IPS-20b (cell line): ENCODE data around the gene DAZAP1.

Experiments
- H3K27ac ChIP-seq: one replicate; pipeline ENCODE4 v1.5.1; 2013; ENCODE audit warnings: low read length
- H3K27me3 ChIP-seq: 2 replicates; pipeline ENCODE4 v1.6.1; 2013; ENCODE audit warnings: mild to moderate bottlenecking, low read length, inconsistent platforms; ENCODE audit not compliant: insufficient read depth
- H3K36me3 ChIP-seq: 2 replicates; pipeline ENCODE4 v1.6.1; 2013; ENCODE audit warnings: low read depth, mild to moderate bottlenecking, inconsistent platforms, low read length, moderate library complexity; ENCODE audit not compliant: insufficient read depth
- H3K4me1 ChIP-seq: 2 replicates; pipeline ENCODE4 v1.6.1; 2013; ENCODE audit warnings: mild to moderate bottlenecking, control low read depth, inconsistent platforms, low read length, moderate library complexity; ENCODE audit not compliant: insufficient read depth
- H3K4me3 ChIP-seq: 2 replicates; pipeline ENCODE4 v1.5.1; 2013; ENCODE audit warnings: mild to moderate bottlenecking, low read length, inconsistent platforms
- H3K9ac ChIP-seq: 2 replicates; pipeline ENCODE4 v1.6.1; 2013; ENCODE audit warnings: low read depth, mild to moderate bottlenecking, inconsistent platforms, low read length, moderate library complexity
- H3K9me3 ChIP-seq: 2 replicates; pipeline ENCODE4 v1.6.1; 2013; ENCODE audit warnings: mild to moderate bottlenecking, low read depth, low read length, inconsistent platforms; ENCODE audit not compliant: insufficient read depth

The DAZAP1 gene

DNA sequence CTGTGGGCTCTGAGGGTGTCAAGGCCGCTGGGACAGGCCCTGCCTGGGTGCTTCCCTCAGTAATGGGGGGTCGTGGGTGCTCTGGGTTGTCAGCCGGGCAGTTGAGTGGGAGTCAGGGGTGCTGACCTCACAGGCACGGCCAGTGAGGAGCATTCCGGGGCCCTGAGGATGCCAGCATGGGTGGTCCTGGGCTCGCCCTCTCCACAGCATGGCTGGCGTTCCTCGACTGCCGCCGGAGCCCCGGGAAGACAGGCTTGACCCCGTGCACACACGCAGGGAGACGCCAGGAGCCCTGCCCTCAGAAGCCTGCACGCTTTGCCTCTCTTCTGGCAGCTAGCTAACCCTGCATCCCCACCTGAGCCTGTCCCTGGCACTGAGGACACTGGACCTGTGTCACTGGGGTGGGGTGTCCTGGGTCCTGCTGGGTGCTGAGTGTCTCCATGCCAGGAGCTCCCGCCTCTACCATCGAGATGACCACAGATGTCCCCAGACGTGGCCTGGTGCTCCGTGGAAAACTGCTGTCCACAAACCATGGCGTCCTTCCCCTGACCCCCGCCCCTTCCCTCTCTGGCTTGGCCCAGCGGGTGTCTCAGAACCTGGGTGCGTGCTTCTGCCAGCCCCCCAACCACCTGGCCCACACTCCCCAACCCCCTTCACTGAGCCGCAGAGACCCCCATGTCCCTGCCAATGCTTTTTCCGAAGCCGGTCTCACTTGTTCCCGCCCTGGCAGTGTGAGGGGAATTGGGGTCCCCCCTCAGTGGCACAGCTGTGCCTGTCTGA is 28.1 kb upstream of the DAZAP1 start:
- Histone ChIP-seq H3K9ac (no peak overlapping the region), H3K36me3 (peaks cover 15% of the 10 kb centered on the region), H3K4me3 (no peak overlapping the region), H3K4me1 (peaks cover 2% of the 10 kb centered on the region; the same call in 1 of the 2 replicates), H3K27me3 (no peaks in the 10 kb centered on the region), H3K9me3 (no peaks in the 10 kb centered on the region), H3K27ac (no peak overlapping the region)

- no peak overlapping the region for H3K27ac ChIP-seq
Observed at GRCh38 chr19:1379961-1380489, 27.4 kb upstream of the DAZAP1 start.

GRCh38 chr19:1382250-1382649 is 25.1 kb upstream of the DAZAP1 start:
- Histone ChIP-seq H3K27ac (no peak overlapping the region), H3K27me3 (no peaks in the 10 kb centered on the region)

More at GRCh38 chr19:1379961-1380489, 27.4 kb upstream of the DAZAP1 start:
- H3K27me3 ChIP-seq = no peaks in the 10 kb centered on the region
- H3K4me1 ChIP-seq = peaks cover 2% of the 10 kb centered on the region; the same call in 1 of the 2 replicates
- H3K4me3 ChIP-seq = no peak overlapping the region
- no peaks in the 10 kb centered on the region for H3K9me3 ChIP-seq
- H3K36me3 ChIP-seq = peaks cover 11% of the 10 kb centered on the region; the same call in 1 of the 2 replicates
- no peak overlapping the region for H3K9ac ChIP-seq

GRCh38 chr19:1383017-1383311 is 24.4 kb upstream of the DAZAP1 start:
- peak overlapping the region; percentile 18; the same call in 1 of the 2 replicates for H3K4me3 ChIP-seq
- H3K27me3 ChIP-seq = no peaks in the 10 kb centered on the region
- no peak overlapping the region for H3K9ac ChIP-seq
- no peaks in the 10 kb centered on the region for H3K9me3 ChIP-seq
- no peak overlapping the region for H3K27ac ChIP-seq
- H3K4me1 ChIP-seq = peaks cover 2% of the 10 kb centered on the region; the same call in 1 of the 2 replicates
- H3K36me3 ChIP-seq = no peaks in the 10 kb centered on the region

More at GRCh38 chr19:1382250-1382649, 25.1 kb upstream of the DAZAP1 start:
- peaks cover 2% of the 10 kb centered on the region; the same call in 1 of the 2 replicates for H3K4me1 ChIP-seq
- H3K36me3 ChIP-seq = peaks cover 5% of the 10 kb centered on the region; the same call in 1 of the 2 replicates
- H3K9me3 ChIP-seq = no peaks in the 10 kb centered on the region
- no peak overlapping the region for H3K9ac ChIP-seq
- no peak overlapping the region for H3K4me3 ChIP-seq

DNA sequence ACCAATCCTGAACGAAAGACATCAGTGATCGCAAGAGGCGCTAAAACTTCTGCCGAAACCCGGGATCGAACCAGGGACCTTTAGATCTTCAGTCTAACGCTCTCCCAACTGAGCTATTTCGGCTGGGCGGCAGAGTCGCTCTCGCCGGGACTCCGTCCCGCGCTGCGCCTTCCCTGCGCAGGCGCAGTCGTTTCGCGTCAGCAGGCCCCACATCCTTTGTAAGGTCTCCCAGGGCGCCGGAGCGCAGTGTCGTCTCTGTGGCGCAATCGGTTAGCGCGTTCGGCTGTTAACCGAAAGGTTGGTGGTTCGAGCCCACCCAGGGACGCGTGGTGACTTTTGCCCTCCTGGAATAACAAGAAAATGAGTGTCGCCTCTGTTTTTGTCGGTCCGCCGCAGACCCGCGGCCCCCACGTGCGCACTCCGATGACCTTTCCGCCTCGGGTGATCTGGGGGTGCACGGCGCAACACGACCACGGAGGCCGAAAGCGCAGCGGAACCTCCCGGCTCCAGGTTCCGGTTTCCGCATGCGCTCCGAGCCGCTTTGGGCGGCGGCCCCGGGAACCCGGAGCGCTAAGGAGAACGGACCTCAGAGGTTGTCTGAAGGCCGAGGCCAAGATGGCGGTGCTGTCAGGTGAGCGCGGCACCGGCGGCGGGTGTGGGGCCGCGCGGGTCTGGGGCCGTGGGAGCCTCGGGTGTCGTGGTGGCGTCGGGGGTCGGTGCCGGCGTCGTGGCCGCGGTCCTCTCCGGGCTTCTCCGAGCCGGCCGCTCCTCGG is 23.9 kb upstream of the DAZAP1 start, which contains the start of gene NDUFS7:
NDUFS7 (plus strand) TSS at position 596 of the 773 bp plus-strand sequence; CDS start at position 616, 20 bp downstream.
- Histone ChIP-seq H3K4me3 (peak within 1 kb of the TSS; percentile 92), H3K9me3 (no peaks in the 10 kb centered on the region), H3K9ac (peak within 1 kb of the TSS; percentile 86), H3K27me3 (no peaks in the 10 kb centered on the region), H3K27ac (peak within 1 kb of the TSS; percentile 49), H3K4me1 (peaks cover 2% of the 10 kb centered on the region; the same call in 1 of the 2 replicates), H3K36me3 (peaks cover under 1% of the 10 kb centered on the region; the same call in 1 of the 2 replicates)

DNA sequence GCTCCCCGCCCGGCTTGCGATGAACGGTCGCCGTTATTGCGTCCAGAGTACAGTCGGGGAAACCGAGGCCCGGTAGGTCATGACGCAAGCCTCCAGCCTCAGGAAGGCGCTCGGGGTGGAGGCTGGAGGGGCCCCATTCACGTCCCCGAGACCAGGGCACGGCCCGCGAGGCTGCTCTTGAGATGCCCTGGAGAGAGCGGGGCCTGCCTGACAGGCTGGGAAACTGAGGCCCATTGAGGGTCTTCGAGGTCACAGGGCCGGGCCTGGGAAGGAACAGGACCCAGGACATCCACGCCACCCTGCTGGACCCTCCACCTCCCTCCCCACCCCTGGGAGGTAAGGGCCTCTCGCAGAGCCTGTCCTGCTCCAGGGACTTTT is 23.3 kb upstream of the DAZAP1 start:
- Histone ChIP-seq H3K4me3 (peak overlapping the region; percentile 92), H3K27ac (no peak overlapping the region), H3K27me3 (no peaks in the 10 kb centered on the region), H3K9ac (peak overlapping the region; percentile 86), H3K36me3 (peaks cover 6% of the 10 kb centered on the region), H3K9me3 (no peaks in the 10 kb centered on the region), H3K4me1 (peaks cover 2% of the 10 kb centered on the region; the same call in 1 of the 2 replicates)

- H3K4me1 ChIP-seq = peaks cover 2% of the 10 kb centered on the region; the same call in 1 of the 2 replicates
- H3K4me3 ChIP-seq = peak overlapping the region; percentile 92
- no peak overlapping the region for H3K27ac ChIP-seq
- peak overlapping the region; percentile 86 for H3K9ac ChIP-seq
- no peaks in the 10 kb centered on the region for H3K9me3 ChIP-seq
- peaks cover 10% of the 10 kb centered on the region for H3K36me3 ChIP-seq
- H3K27me3 ChIP-seq = no peaks in the 10 kb centered on the region
Observed at GRCh38 chr19:1384478-1385110, 22.8 kb upstream of the DAZAP1 start.

GRCh38 chr19:1385816-1386215 is 21.6 kb upstream of the DAZAP1 start:
- peaks cover 2% of the 10 kb centered on the region; the same call in 1 of the 2 replicates for H3K4me1 ChIP-seq
- no peaks in the 10 kb centered on the region for H3K27me3 ChIP-seq
- H3K9ac ChIP-seq = no peak overlapping the region
- no peaks in the 10 kb centered on the region for H3K9me3 ChIP-seq
- H3K27ac ChIP-seq = no peak overlapping the region
- H3K4me3 ChIP-seq = no peak overlapping the region
- H3K36me3 ChIP-seq = peaks cover 10% of the 10 kb centered on the region

DNA sequence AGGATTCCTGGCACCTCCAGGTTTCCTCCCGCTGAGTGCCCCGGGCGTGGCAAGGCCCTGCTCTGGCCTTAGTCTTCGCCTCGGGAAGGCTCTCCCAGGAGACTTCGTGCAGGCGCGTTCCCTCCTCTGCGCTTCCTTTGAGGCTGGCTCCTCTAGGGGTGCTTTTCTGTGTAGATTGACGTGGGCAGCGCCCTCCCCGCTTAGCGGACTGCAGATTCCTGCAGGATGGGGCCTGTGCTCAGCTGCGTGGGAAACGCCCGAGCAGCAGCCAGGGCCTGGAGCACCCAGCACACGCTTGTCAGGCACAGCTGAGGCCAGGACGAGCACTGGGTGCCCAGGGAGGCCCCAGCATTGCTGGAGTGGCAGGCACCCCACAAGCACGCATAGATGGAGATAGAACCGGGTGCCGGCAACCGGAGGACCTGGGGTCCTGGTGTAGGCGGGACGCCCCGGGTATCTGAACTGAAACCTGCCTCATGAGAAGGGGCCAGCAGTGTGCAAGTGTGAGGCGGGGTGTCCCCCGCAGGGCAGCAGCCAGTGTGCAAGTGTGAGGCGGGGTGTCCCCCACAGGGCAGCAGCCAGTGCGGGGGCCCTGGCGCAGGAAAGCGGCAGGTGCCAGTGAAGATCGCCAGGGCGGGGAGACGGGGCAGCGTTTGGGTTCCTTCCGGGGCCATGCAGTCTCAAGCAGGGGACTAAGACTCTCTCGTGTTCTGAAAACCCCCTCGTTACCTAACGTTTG is 20.3 kb upstream of the DAZAP1 start:
- Histone ChIP-seq H3K9me3 (no peaks in the 10 kb centered on the region), H3K4me3 (no peak overlapping the region), H3K27ac (no peak overlapping the region), H3K4me1 (no peaks in the 10 kb centered on the region), H3K36me3 (peaks cover 10% of the 10 kb centered on the region), H3K9ac (no peak overlapping the region), H3K27me3 (no peaks in the 10 kb centered on the region)

GRCh38 chr19:1387684-1388636 is 19.4 kb upstream of the DAZAP1 start:
- Histone ChIP-seq H3K9me3 (no peaks in the 10 kb centered on the region), H3K9ac (no peak overlapping the region), H3K27ac (no peak overlapping the region), H3K4me3 (no peak overlapping the region), H3K36me3 (peaks cover 10% of the 10 kb centered on the region), H3K4me1 (no peaks in the 10 kb centered on the region), H3K27me3 (no peaks in the 10 kb centered on the region)
